OCI-LY3 (cell line): ENCODE measurements around the gene EPHB6.

Experiments used
- EZH2phosphoT487 ChIP-seq: fragments of 200-600 bp; shearing (Covaris generic); IDR thresholded peaks from 2 replicates; pipeline ENCODE4 v1.6.1; 2018; ENCODE audit warnings: antibody characterized with exemption, mixed run types, low read depth
- TF ChIP-seq, protein P1 (sequence below): fragments of 200-600, 300-600 bp; sonication (generic); IDR thresholded peaks from 2 replicates; pipeline ENCODE4 v1.5.1; 2014; ENCODE audit warnings: antibody characterized with exemption, low read length, low read depth

DNA sequence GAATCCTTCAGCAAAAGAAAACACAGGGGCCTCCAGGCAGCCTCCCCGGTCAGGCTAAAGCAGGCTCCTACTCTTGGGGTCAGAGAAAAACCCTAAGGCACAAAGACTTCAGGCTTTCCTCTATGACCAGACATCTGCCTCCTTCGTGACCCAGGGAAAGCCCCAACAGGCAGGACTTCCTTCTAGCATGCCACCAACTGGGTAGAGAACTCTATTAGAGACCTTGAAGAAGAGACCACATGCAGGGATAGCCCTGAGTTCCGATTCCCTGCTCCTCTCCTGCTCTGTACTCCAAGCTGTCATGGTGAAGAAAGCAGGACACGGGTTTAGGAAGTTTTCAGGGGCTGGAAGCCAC is 29.4 kb downstream of the EPHB6 start:
- TF ChIP-seq, protein P1, sequence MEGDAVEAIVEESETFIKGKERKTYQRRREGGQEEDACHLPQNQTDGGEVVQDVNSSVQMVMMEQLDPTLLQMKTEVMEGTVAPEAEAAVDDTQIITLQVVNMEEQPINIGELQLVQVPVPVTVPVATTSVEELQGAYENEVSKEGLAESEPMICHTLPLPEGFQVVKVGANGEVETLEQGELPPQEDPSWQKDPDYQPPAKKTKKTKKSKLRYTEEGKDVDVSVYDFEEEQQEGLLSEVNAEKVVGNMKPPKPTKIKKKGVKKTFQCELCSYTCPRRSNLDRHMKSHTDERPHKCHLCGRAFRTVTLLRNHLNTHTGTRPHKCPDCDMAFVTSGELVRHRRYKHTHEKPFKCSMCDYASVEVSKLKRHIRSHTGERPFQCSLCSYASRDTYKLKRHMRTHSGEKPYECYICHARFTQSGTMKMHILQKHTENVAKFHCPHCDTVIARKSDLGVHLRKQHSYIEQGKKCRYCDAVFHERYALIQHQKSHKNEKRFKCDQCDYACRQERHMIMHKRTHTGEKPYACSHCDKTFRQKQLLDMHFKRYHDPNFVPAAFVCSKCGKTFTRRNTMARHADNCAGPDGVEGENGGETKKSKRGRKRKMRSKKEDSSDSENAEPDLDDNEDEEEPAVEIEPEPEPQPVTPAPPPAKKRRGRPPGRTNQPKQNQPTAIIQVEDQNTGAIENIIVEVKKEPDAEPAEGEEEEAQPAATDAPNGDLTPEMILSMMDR = no peak
- no peak for TF ChIP-seq EZH2phosphoT487
